NT2/D1 (cell line): ENCODE data around the gene GALNT8.

Experiments used
- SUZ12 ChIP-seq: IDR thresholded peaks from 2 replicates; pipeline ENCODE4 v1.6.1; 2011; ENCODE audit not compliant: insufficient read length, insufficient read depth; ENCODE audit errors: extremely low read depth
- YY1 ChIP-seq: IDR thresholded peaks from 2 replicates; pipeline ENCODE4 v1.6.1; 2011; ENCODE audit not compliant: insufficient read length, insufficient read depth
- ZNF274 ChIP-seq: IDR thresholded peaks from 2 replicates; pipeline ENCODE4 v1.6.1; 2011; ENCODE audit warnings: mild to moderate bottlenecking, low read depth, low read length

DNA sequence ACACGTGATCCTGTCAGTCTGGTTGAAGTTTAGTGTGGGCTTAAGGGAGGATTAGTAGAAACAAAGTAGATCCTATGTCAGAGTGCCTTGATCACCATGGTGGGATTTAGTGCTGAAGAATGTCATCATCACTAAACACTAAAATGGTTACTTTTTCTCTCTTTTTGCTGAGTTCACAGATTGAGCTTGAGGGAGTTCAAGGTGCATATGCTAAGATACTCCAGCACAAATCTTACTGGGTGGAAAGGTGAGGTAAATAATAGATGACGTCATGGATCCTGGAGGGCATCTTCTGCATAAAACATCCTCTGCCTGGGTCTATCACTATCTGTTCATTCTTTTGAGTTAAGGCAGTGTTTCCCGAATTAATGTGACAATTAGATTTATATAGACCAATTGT lies 4.9 kb downstream of the GALNT8 start:
- TF ChIP-seq SUZ12: no peak
- no peak for TF ChIP-seq ZNF274
- TF ChIP-seq YY1: no peak
